Measurements from ENCODE around the gene ZMYM2. TPM values are rescaled to one million over a fixed set of nuclear protein-coding genes. Genes with fewer than 3 reads are reported as not detected.

Gene ZMYM2
- total RNA-seq, 6 donors from 2014 or later: 36.8 to 101 (median 59.4) TPM

DNA sequence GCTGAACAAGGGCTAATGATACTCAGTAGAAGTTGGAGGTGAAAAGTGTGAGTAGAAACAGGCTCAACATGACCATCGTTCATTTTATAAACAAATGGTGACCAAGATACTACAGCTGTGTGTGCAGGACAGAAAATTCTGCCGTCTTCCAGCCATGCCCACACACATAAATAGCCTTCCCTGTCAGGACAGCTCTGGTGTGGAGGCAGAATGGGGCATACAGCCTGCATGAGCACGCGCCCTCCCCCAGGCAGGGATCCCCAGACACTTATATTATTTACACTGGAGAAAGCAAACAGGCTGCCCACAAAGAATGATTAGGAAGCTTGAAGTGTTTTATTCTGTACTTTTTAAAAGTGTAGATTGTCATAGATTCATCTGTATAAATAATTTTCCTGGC lies 182.0 kb downstream of the ZMYM2 start:
- no peaks in the 10 kb centered on the region for H3K9me3 ChIP-seq
- no peaks in the 10 kb centered on the region for H3K36me3 ChIP-seq
- DNase-seq: no peak
- peaks cover 0 to 17% (median 11%) of the 10 kb centered on the region in 4 donors for H3K27me3 ChIP-seq
- H3K4me3 ChIP-seq: no peak overlapping the region
- peaks cover 0 to 15% (median 9%) of the 10 kb centered on the region in 4 donors for H3K4me1 ChIP-seq
- H3K27ac ChIP-seq: no peak overlapping the region
- no peak for ATAC-seq (ENCODE audit: low FRiP score in 2 of 2)
- WGBS, 2 donors: 45 to 61% methylated on average over 4 of the region's 4 CpGs
- TF ChIP-seq POLR2A (IDR thresholded peaks at IDR 0.05): no peak
- no peak for TF ChIP-seq EP300 (IDR thresholded peaks at IDR 0.05)
- no peak for TF ChIP-seq POLR2AphosphoS5 (IDR thresholded peaks at IDR 0.05)
- TF ChIP-seq CTCF (IDR thresholded peaks at IDR 0.05): no peak

Other genes with a start within 250 kb of the ZMYM2 start
- 100 to 1,000 TPM in 2 of 6 donors, 10 to 100 TPM in 4; 38.0 to 265 (median 69.7) TPM for gene PSPC1, start 175.8 kb upstream of the ZMYM2 start, total RNA-seq
- gene ZMYM5, start 95.1 kb upstream of the ZMYM2 start, total RNA-seq: 10 to 100 TPM in 3 of 6 donors, 1 to 10 TPM in 3; 6.5 to 23.0 (median 10.4) TPM
- gene GJA3, start 202.3 kb downstream of the ZMYM2 start, total RNA-seq: under 1 TPM in 2 of 6 donors, not detected in 4; 0.07 to 0.10 TPM
- gene GJB2, start 234.2 kb downstream of the ZMYM2 start, total RNA-seq: 1 to 10 TPM in 2 of 6 donors, under 1 TPM in 3, not detected in 1; 0.31 to 1.5 (median 0.76) TPM

Measured in upper lobe of left lung (tissue), 6 donors.